GM18507 (cell line): ENCODE measurements around the gene SCAF11.

Experiments
- DNase-seq: peaks from one replicate; pipeline ENCODE4 v3.0.0; 2011; ENCODE audit warnings: low read depth; ENCODE audit not compliant: insufficient read length; ENCODE audit errors: extremely low spot score
- FAIRE-seq: peaks from 2 replicates; lab custom pipeline; 2011; peaks lifted over from hg19 to GRCh38; lab: Jason Lieb, UNC

The SCAF11 gene

GRCh38 chr12:45987340-45987727 is 3.0 kb downstream of the SCAF11 start:
- FAIRE-seq (peak; percentile 56), DNase-seq (no peak)

GRCh38 chr12:45986641-45987339 is 3.6 kb downstream of the SCAF11 start:
- no peak for DNase-seq
- FAIRE-seq, result peak; percentile 87

- FAIRE-seq (no peak), DNase-seq (no peak)
Observed at GRCh38 chr12:45981075-45981837, 9.1 kb downstream of the SCAF11 start.

- DNase-seq, result no peak
- FAIRE-seq, result no peak
Observed at GRCh38 chr12:45980540-45980939, 9.8 kb downstream of the SCAF11 start.

- FAIRE-seq (no peak), DNase-seq (no peak)
Observed at GRCh38 chr12:45978108-45978507, 12.3 kb downstream of the SCAF11 start.

- FAIRE-seq (no peak), DNase-seq (no peak)
Observed at GRCh38 chr12:45977620-45978019, 12.8 kb downstream of the SCAF11 start.

GRCh38 chr12:45975506-45975905 is 14.9 kb downstream of the SCAF11 start:
- DNase-seq (no peak), FAIRE-seq (no peak)

GRCh38 chr12:45974883-45975282 is 15.5 kb downstream of the SCAF11 start:
- no peak for FAIRE-seq
- DNase-seq, result no peak

- DNase-seq (no peak), FAIRE-seq (no peak)
Observed at GRCh38 chr12:45974171-45974719, 16.1 kb downstream of the SCAF11 start.

- FAIRE-seq (no peak), DNase-seq (no peak)
Observed at GRCh38 chr12:45973526-45973925, 16.8 kb downstream of the SCAF11 start.

GRCh38 chr12:45970391-45970790 is 20.0 kb downstream of the SCAF11 start:
- no peak for FAIRE-seq
- no peak for DNase-seq

GRCh38 chr12:45969084-45969483 is 21.3 kb downstream of the SCAF11 start:
- no peak for FAIRE-seq
- no peak for DNase-seq

- no peak for FAIRE-seq
- no peak for DNase-seq
Observed at GRCh38 chr12:45966486-45966885, 23.9 kb downstream of the SCAF11 start.

- no peak for FAIRE-seq
- DNase-seq, result no peak
Observed at GRCh38 chr12:45962553-45963325, 27.6 kb downstream of the SCAF11 start.

- DNase-seq (no peak), FAIRE-seq (no peak)
Observed at GRCh38 chr12:45959728-45960127, 30.6 kb downstream of the SCAF11 start.

- FAIRE-seq (no peak), DNase-seq (no peak)
Observed at GRCh38 chr12:45959025-45959424, 31.3 kb downstream of the SCAF11 start.

GRCh38 chr12:45948546-45948945 is 41.8 kb downstream of the SCAF11 start:
- FAIRE-seq, result no peak
- DNase-seq, result no peak

- DNase-seq (no peak), FAIRE-seq (no peak)
Observed at GRCh38 chr12:45946435-45946834, 43.9 kb downstream of the SCAF11 start.

GRCh38 chr12:45944771-45945170 is 45.6 kb downstream of the SCAF11 start:
- DNase-seq, result no peak

GRCh38 chr12:45939759-45940158 is 50.6 kb downstream of the SCAF11 start:
- FAIRE-seq (no peak), DNase-seq (no peak)

More at GRCh38 chr12:45944771-45945170, 45.6 kb downstream of the SCAF11 start:
- FAIRE-seq, result no peak
